Measurements from ENCODE around the gene OPRM1.

Gene OPRM1

DNA sequence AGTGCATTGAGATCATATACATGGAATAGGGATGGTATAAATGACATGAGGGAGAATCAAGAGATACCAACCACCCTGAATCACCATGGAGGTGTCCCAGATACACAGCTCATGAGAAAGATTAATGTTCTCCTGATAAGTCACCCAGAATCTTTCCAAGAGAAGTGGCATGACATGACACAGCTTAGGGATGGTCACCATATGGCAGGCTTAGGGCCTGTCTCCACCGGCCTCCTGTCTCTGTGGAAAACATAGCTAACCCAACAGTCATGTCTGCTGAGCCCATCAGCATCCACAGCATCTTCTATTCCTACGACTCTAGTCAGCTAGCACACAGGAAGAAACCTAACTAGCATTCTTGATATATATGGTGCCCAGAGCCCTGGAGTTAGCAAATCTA, 184.3 kb downstream of the OPRM1 start:
- no CpG with 5 or more reads among the region's 2 CpGs for whole genome bisulfite sequencing (ENCODE audit: insufficient coverage, insufficient read length)
- H3K4me3 ChIP-seq (ENCODE audit: low read length) = no peak overlapping the region
- H3K27ac ChIP-seq (ENCODE audit: low read length) = no peak overlapping the region
- H3K36me3 ChIP-seq (ENCODE audit: control insufficient read depth, insufficient read depth, low read length) = no peaks in the 10 kb centered on the region
- H3K27me3 ChIP-seq (ENCODE audit: control insufficient read depth, insufficient read depth, low read length) = no peaks in the 10 kb centered on the region
- no peak for DNase-seq (ENCODE audit: low read depth, low spot score)
- H3K9me3 ChIP-seq (ENCODE audit: control insufficient read depth, insufficient read depth, low read length) = no peaks in the 10 kb centered on the region
- H3K4me1 ChIP-seq (ENCODE audit: control insufficient read depth, insufficient read depth, low read length) = no peaks in the 10 kb centered on the region

GRCh38 chr6:154226461-154226860, 187.4 kb downstream of the OPRM1 start:
- no peak overlapping the region for H3K4me3 ChIP-seq (ENCODE audit: low read length)
- H3K9me3 ChIP-seq (ENCODE audit: control insufficient read depth, insufficient read depth, low read length) = no peaks in the 10 kb centered on the region
- H3K27me3 ChIP-seq (ENCODE audit: control insufficient read depth, insufficient read depth, low read length) = no peaks in the 10 kb centered on the region
- whole genome bisulfite sequencing (ENCODE audit: insufficient coverage, insufficient read length) = no CpG with 5 or more reads among the region's 3 CpGs
- no peaks in the 10 kb centered on the region for H3K36me3 ChIP-seq (ENCODE audit: control insufficient read depth, insufficient read depth, low read length)
- H3K4me1 ChIP-seq (ENCODE audit: control insufficient read depth, insufficient read depth, low read length) = no peaks in the 10 kb centered on the region
- DNase-seq (ENCODE audit: low read depth, low spot score) = no peak
- H3K27ac ChIP-seq (ENCODE audit: low read length) = no peak overlapping the region

DNA sequence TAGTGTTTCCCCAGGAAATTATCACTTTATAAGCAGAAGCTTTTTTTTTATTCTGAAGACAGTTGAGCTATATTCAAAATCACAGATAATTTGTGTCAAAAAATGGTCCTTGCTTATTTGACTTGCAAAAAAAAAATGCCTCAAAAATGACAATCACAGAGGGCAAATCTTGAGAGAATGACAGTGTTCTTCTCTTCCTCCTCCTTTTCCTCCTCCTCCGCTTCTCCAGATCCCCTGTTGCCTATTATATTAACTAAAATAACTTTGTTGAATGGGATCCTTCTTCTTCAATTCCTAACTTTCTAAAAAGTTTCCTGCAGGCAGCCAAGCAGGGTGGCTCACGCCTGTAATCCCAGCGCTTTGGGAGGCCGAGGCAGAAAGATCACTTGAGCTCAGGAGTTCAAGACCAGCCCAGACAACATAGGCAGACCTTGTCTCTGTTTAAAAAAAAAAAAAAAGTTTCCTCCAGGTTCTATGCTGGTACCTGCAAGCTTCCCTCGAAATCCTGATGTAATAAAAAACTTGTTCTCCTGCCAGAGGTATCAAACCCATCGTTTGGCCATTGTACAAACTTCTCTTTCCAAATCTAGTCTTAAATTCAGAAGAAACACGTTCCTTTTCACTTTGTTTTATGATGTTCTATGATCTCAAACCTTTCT, 189.0 kb downstream of the OPRM1 start:
- no peaks in the 10 kb centered on the region for H3K36me3 ChIP-seq (ENCODE audit: control insufficient read depth, insufficient read depth, low read length)
- no CpG with 5 or more reads among the region's 7 CpGs for WGBS (ENCODE audit: insufficient coverage, insufficient read length)
- H3K27me3 ChIP-seq (ENCODE audit: control insufficient read depth, insufficient read depth, low read length) = no peaks in the 10 kb centered on the region
- no peak overlapping the region for H3K4me3 ChIP-seq (ENCODE audit: low read length)
- no peak for DNase-seq (ENCODE audit: low read depth, low spot score)
- no peak overlapping the region for H3K27ac ChIP-seq (ENCODE audit: low read length)
- no peaks in the 10 kb centered on the region for H3K9me3 ChIP-seq (ENCODE audit: control insufficient read depth, insufficient read depth, low read length)
- H3K4me1 ChIP-seq (ENCODE audit: control insufficient read depth, insufficient read depth, low read length) = no peaks in the 10 kb centered on the region

- no peak for DNase-seq (ENCODE audit: low read depth, low spot score)
- no peak overlapping the region for H3K27ac ChIP-seq (ENCODE audit: low read length)
Observed at GRCh38 chr6:154228521-154228905, 189.5 kb downstream of the OPRM1 start.

GRCh38 chr6:154229786-154230185, 190.7 kb downstream of the OPRM1 start:
- Histone ChIP-seq H3K27ac (ENCODE audit: low read length) (no peak overlapping the region), H3K4me1 (ENCODE audit: control insufficient read depth, insufficient read depth, low read length) (no peaks in the 10 kb centered on the region), H3K27me3 (ENCODE audit: control insufficient read depth, insufficient read depth, low read length) (no peaks in the 10 kb centered on the region), H3K9me3 (ENCODE audit: control insufficient read depth, insufficient read depth, low read length) (no peaks in the 10 kb centered on the region), H3K36me3 (ENCODE audit: control insufficient read depth, insufficient read depth, low read length) (no peaks in the 10 kb centered on the region), H3K4me3 (ENCODE audit: low read length) (no peak overlapping the region)
- WGBS (ENCODE audit: insufficient coverage, insufficient read length) = no CpG with 5 or more reads among the region's 6 CpGs
- DNase-seq (ENCODE audit: low read depth, low spot score) = no peak

More at GRCh38 chr6:154228521-154228905, 189.5 kb downstream of the OPRM1 start:
- Histone ChIP-seq H3K4me1 (ENCODE audit: control insufficient read depth, insufficient read depth, low read length) (no peaks in the 10 kb centered on the region), H3K36me3 (ENCODE audit: control insufficient read depth, insufficient read depth, low read length) (no peaks in the 10 kb centered on the region), H3K4me3 (ENCODE audit: low read length) (no peak overlapping the region), H3K9me3 (ENCODE audit: control insufficient read depth, insufficient read depth, low read length) (no peaks in the 10 kb centered on the region), H3K27me3 (ENCODE audit: control insufficient read depth, insufficient read depth, low read length) (no peaks in the 10 kb centered on the region)
- WGBS (ENCODE audit: insufficient coverage, insufficient read length) = no CpG with 5 or more reads among the region's 4 CpGs

- no peak for DNase-seq (ENCODE audit: low read depth, low spot score)
- WGBS (ENCODE audit: insufficient coverage, insufficient read length) = no CpG with 5 or more reads among the region's 3 CpGs
- no peak overlapping the region for H3K27ac ChIP-seq (ENCODE audit: low read length)
- H3K36me3 ChIP-seq (ENCODE audit: control insufficient read depth, insufficient read depth, low read length) = no peaks in the 10 kb centered on the region
- no peaks in the 10 kb centered on the region for H3K9me3 ChIP-seq (ENCODE audit: control insufficient read depth, insufficient read depth, low read length)
- H3K27me3 ChIP-seq (ENCODE audit: control insufficient read depth, insufficient read depth, low read length) = no peaks in the 10 kb centered on the region
- H3K4me3 ChIP-seq (ENCODE audit: low read length) = no peak overlapping the region
- no peaks in the 10 kb centered on the region for H3K4me1 ChIP-seq (ENCODE audit: control insufficient read depth, insufficient read depth, low read length)
Observed at GRCh38 chr6:154230393-154230792, 191.4 kb downstream of the OPRM1 start.

- H3K27ac ChIP-seq (ENCODE audit: low read length) = no peak overlapping the region
- no CpG with 5 or more reads among the region's 5 CpGs for WGBS (ENCODE audit: insufficient coverage, insufficient read length)
- DNase-seq (ENCODE audit: low read depth, low spot score) = no peak
Observed at GRCh38 chr6:154230910-154231595, 192.0 kb downstream of the OPRM1 start.

GRCh38 chr6:154232013-154232910, 193.2 kb downstream of the OPRM1 start:
- DNase-seq (ENCODE audit: low read depth, low spot score) = no peak
- Histone ChIP-seq H3K27me3 (ENCODE audit: control insufficient read depth, insufficient read depth, low read length) (no peaks in the 10 kb centered on the region), H3K9me3 (ENCODE audit: control insufficient read depth, insufficient read depth, low read length) (no peaks in the 10 kb centered on the region), H3K4me1 (ENCODE audit: control insufficient read depth, insufficient read depth, low read length) (no peaks in the 10 kb centered on the region), H3K27ac (ENCODE audit: low read length) (no peak overlapping the region), H3K4me3 (ENCODE audit: low read length) (no peak overlapping the region), H3K36me3 (ENCODE audit: control insufficient read depth, insufficient read depth, low read length) (no peaks in the 10 kb centered on the region)
- WGBS (ENCODE audit: insufficient coverage, insufficient read length) = no CpG with 5 or more reads among the region's 7 CpGs

More at GRCh38 chr6:154230910-154231595, 192.0 kb downstream of the OPRM1 start:
- Histone ChIP-seq H3K27me3 (ENCODE audit: control insufficient read depth, insufficient read depth, low read length) (no peaks in the 10 kb centered on the region), H3K4me3 (ENCODE audit: low read length) (no peak overlapping the region), H3K4me1 (ENCODE audit: control insufficient read depth, insufficient read depth, low read length) (no peaks in the 10 kb centered on the region), H3K9me3 (ENCODE audit: control insufficient read depth, insufficient read depth, low read length) (no peaks in the 10 kb centered on the region), H3K36me3 (ENCODE audit: control insufficient read depth, insufficient read depth, low read length) (no peaks in the 10 kb centered on the region)

GRCh38 chr6:154233383-154233782, 194.3 kb downstream of the OPRM1 start:
- Histone ChIP-seq H3K36me3 (ENCODE audit: control insufficient read depth, insufficient read depth, low read length) (no peaks in the 10 kb centered on the region), H3K27ac (ENCODE audit: low read length) (no peak overlapping the region), H3K9me3 (ENCODE audit: control insufficient read depth, insufficient read depth, low read length) (no peaks in the 10 kb centered on the region), H3K4me3 (ENCODE audit: low read length) (no peak overlapping the region), H3K4me1 (ENCODE audit: control insufficient read depth, insufficient read depth, low read length) (no peaks in the 10 kb centered on the region), H3K27me3 (ENCODE audit: control insufficient read depth, insufficient read depth, low read length) (no peaks in the 10 kb centered on the region)
- DNase-seq (ENCODE audit: low read depth, low spot score) = no peak
- WGBS (ENCODE audit: insufficient coverage, insufficient read length) = no CpG with 5 or more reads among the region's 2 CpGs

DNA sequence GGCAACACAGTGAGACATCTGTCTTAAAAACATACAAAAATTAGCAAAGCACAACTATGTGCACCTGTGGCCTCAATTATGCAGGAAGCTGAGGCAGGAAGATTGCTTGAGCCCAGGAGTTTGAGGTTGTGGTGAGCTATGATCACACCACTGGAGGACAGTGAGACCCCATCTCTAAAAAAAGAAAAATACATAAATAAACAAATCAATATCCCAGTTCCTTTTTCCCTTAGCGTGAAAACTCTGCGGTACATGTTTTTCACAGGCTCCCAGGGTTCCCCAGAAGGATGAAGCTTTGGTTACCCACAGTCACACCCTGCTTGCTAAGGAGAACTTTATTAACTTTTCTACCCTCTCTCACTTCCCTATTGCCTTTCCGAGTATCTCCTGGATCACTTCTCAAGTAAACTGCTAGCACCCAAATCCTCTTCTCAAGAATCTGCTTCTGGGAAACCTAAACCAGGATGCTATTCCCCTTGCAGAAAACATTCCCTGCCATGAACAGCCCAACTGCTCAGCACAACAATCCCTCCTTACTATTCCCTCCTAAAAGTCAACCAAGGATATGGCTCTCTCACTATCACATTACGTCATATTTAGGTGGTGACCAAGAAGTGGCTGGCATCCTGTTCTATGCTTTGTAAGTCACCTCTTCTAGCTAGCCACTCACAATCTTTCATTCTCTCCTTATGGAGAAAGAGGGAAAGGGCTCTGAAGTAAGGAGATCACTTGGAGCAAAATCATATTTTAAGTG, 195.2 kb downstream of the OPRM1 start:
- DNase-seq (ENCODE audit: low read depth, low spot score) = no peak

More for the DNA sequence above, 195.2 kb downstream of the OPRM1 start:
- Histone ChIP-seq H3K27ac (ENCODE audit: low read length) (no peak overlapping the region), H3K4me1 (ENCODE audit: control insufficient read depth, insufficient read depth, low read length) (no peaks in the 10 kb centered on the region), H3K4me3 (ENCODE audit: low read length) (no peak overlapping the region), H3K9me3 (ENCODE audit: control insufficient read depth, insufficient read depth, low read length) (no peaks in the 10 kb centered on the region), H3K36me3 (ENCODE audit: control insufficient read depth, insufficient read depth, low read length) (no peaks in the 10 kb centered on the region), H3K27me3 (ENCODE audit: control insufficient read depth, insufficient read depth, low read length) (no peaks in the 10 kb centered on the region)
- no CpG with 5 or more reads among the region's 4 CpGs for WGBS (ENCODE audit: insufficient coverage, insufficient read length)
